ENCODE data around the gene EHD3.
A peak's percentile ranks its signal among the peaks of the same experiment; 100 is the strongest.

EHD3 gene

DNA sequence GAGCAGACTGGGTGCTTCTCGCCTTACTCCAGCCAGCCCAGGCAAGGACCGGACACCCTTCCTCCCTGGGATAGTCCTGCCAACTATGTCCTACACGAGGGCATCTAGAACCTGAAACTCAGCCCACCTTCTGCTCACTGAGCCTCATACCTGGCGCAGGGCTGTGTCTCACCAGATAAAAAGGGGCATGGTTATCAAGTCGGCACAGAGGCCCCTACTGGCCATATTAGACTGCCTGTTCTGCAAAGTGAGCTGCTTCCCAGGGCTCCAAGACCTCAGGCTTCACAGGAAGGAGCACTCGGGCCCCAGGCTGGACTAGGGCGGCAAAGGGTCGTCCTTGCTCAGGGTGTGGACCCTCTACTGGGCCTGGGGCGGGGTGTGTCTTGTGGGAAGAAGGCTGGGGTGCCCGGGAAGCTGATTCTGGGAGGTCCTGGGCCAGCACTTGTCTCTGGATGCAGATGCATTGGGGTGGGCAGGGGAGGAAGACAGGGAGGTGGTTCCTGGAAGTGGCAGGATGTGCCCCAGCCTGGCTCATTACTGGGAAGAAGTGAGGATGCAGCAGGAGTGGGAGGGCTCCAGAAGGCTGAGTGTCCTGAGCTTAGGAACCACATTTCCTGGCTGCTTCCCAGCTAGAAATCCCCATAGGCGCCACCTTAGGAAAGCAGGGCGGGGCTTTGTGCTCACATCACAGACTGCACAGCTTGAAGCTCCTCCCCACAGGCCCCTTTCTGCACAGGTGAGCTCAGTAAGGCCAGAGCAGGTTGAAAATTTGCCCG lies 19.6 kb downstream of the EHD3 start:
- H3K27me3 Mint-ChIP-seq, result no peaks in the 10 kb centered on the region
- H3K27ac Mint-ChIP-seq, result peak overlapping the region; percentile 88
- peak overlapping the region; percentile 12 for H3K4me3 Mint-ChIP-seq
- ATAC-seq, result no peak
- peaks cover 30% of the 10 kb centered on the region for H3K36me3 Mint-ChIP-seq
- peaks cover 2% of the 10 kb centered on the region for H3K9me3 Mint-ChIP-seq
- peaks cover 92% of the 10 kb centered on the region for H3K4me1 Mint-ChIP-seq

DNA sequence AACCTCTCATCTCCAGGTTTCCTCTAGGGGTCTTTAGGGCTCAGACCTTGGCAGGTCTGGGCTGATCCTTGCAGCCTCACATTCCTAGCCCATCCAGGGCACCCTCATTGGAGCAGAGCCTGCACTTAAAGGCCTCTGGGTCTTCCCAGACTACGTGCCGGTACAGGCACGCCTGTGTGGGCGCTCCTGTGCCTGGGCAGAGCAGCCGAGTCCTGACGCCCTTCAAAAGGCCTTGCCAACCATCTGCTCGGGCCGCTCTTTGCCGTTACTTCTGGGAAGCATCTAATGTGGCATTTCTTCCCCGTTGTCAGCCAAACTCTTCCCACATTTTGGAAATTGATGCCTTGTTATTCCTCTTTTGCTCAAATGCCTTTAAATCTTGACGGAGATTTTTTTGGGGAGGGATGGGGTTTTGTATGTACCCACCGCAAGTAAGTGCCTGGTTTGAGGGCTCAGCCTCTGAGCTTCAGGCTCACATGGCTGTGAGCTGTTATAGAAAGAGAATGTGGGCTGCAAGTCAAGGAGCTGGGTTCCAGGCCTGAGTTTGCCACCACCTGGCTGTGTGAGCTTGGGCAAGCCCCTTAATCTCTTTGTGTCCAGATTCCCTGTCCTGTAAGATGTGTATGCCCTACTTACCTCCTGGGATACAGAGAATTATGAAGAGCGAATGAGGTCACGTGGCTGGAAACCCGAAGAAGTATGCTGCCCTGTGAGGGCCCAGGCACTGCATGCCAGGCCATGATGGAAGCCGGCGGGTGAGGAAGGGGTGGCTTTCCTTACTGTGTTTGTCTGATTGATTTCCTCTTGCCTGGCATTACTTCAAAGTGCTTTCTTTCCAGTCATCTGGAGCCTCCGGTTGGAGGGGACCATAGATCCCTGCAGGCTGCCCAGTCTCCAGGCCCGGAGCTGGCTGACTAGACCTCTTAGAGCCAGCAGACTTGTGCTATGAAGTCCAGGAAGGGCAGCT lies 20.6 kb downstream of the EHD3 start:
- Mint-ChIP-seq H3K27ac (peak overlapping the region; percentile 88), H3K4me3 (no peak overlapping the region), H3K4me1 (peaks cover 92% of the 10 kb centered on the region)

GRCh38 chr2:31255911-31256571 lies 22.1 kb downstream of the EHD3 start:
- peak; percentile 84 for ATAC-seq
- Mint-ChIP-seq H3K4me1 (peaks cover 86% of the 10 kb centered on the region), H3K9me3 (peaks cover 2% of the 10 kb centered on the region)

More for the DNA sequence above, 20.6 kb downstream of the EHD3 start:
- H3K9me3 Mint-ChIP-seq, result peaks cover 2% of the 10 kb centered on the region
- no peak for ATAC-seq
- H3K27me3 Mint-ChIP-seq, result no peaks in the 10 kb centered on the region
- peaks cover 20% of the 10 kb centered on the region for H3K36me3 Mint-ChIP-seq

DNA sequence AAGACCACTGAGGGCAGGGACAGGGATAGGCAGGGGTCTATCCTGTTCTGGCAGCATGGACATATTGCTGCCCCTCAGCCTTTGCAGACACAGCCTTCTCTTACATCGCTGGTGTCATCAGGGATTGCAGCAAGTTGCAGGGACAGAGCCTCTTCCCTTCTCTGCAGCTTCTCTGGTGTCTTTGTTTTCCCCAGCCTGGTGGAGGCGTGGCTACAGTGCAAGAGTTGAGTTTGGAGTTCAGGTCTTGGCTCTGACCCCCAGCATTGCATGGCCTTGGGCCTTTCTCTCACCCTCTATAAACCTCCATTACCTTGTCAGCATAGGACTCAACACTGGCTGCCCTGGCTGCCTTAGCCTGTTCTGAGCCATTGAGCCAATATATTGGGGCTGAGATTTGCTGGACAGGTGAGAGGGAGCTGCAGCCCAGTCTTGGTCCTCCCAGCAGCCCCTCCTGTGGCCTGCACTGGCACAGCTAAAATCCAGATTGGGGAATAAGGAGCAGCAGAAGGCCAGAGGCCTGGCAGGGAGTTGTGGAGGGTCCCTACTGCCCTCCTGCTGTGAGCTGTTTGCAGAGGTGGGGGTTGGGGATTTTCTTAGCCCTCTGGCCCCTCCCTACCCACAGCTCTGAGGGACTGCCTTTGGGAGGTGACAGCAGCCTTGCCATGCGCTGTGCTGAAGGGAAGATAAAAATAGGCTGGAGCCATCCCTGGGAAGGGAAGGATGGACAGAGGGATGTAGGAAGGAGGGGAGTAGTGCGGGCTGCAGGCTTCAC lies 22.8 kb downstream of the EHD3 start:
- peaks cover 78% of the 10 kb centered on the region for H3K4me1 Mint-ChIP-seq
- H3K27ac Mint-ChIP-seq, result peak overlapping the region; percentile 88
- H3K27me3 Mint-ChIP-seq, result no peaks in the 10 kb centered on the region
- H3K4me3 Mint-ChIP-seq, result peak overlapping the region; percentile 37
- peak; percentile 3 for ATAC-seq
- peaks cover 23% of the 10 kb centered on the region for H3K36me3 Mint-ChIP-seq
- H3K9me3 Mint-ChIP-seq, result peaks cover 2% of the 10 kb centered on the region

More at GRCh38 chr2:31255911-31256571, 22.1 kb downstream of the EHD3 start:
- Mint-ChIP-seq H3K4me3 (peak overlapping the region; percentile 37), H3K27ac (peak overlapping the region; percentile 88), H3K27me3 (no peaks in the 10 kb centered on the region), H3K36me3 (peaks cover 21% of the 10 kb centered on the region)

- Mint-ChIP-seq H3K4me1 (peaks cover 63% of the 10 kb centered on the region), H3K27ac (peak overlapping the region; percentile 88), H3K27me3 (no peaks in the 10 kb centered on the region), H3K36me3 (peaks cover 28% of the 10 kb centered on the region), H3K4me3 (peak overlapping the region; percentile 75), H3K9me3 (no peaks in the 10 kb centered on the region)
- ATAC-seq, result peak; percentile 73
Measured at GRCh38 chr2:31258351-31258750, 24.4 kb downstream of the EHD3 start.

DNA sequence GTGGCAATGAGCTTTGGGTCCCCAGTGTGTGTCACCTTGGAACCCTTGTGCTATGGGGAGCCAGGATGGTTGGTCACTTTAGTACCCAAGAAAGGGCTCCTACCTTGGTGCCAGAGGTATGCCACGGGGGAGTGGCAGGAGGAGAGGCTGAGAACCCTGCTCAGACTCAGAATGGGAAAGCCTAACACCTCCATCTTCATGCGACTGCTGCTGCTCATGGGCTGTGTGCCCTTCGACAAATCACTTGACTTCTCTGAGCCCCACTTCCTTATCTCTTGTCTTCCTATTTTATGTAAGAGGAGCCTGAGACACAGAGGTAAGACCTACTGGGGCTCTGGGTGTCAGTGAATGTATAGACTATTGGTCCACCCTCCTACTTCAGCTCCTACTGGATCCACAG lies 25.1 kb downstream of the EHD3 start:
- peaks cover 55% of the 10 kb centered on the region for H3K4me1 Mint-ChIP-seq
- H3K27ac Mint-ChIP-seq, result peak overlapping the region; percentile 88
- H3K9me3 Mint-ChIP-seq, result no peaks in the 10 kb centered on the region
- ATAC-seq, result no peak
- H3K36me3 Mint-ChIP-seq, result peaks cover 30% of the 10 kb centered on the region
- no peaks in the 10 kb centered on the region for H3K27me3 Mint-ChIP-seq
- no peak overlapping the region for H3K4me3 Mint-ChIP-seq

DNA sequence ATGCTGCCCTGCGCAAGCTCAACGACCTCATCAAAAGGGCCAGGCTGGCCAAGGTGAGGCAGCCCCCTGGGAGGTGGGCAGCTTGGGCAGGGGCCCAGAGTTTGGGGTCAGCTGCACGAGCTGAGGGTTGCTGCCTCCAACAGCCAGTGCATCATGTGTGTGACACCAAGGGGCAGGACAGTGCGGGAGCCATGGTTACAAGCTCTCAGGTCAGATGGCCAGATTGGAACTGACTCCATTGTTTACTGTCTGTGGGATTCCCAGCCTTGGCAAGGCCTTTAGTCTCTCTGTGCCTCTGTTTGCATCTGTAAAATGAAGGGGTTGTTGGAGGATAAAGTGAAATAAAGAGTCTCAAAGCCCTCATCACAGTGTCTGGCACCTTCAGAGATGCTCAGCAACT lies 26.9 kb downstream of the EHD3 start:
- Mint-ChIP-seq H3K27me3 (no peaks in the 10 kb centered on the region), H3K4me1 (peaks cover 37% of the 10 kb centered on the region), H3K4me3 (no peak overlapping the region), H3K9me3 (no peaks in the 10 kb centered on the region), H3K27ac (no peak overlapping the region), H3K36me3 (peaks cover 35% of the 10 kb centered on the region)
- no peak for ATAC-seq

- no peak overlapping the region for H3K27ac Mint-ChIP-seq
- no peaks in the 10 kb centered on the region for H3K27me3 Mint-ChIP-seq
- H3K4me1 Mint-ChIP-seq, result peaks cover 18% of the 10 kb centered on the region
- no peak for ATAC-seq
- no peak overlapping the region for H3K4me3 Mint-ChIP-seq
- peaks cover 45% of the 10 kb centered on the region for H3K36me3 Mint-ChIP-seq
- H3K9me3 Mint-ChIP-seq, result no peaks in the 10 kb centered on the region
Measured at GRCh38 chr2:31263636-31264190, 29.8 kb downstream of the EHD3 start.

- Mint-ChIP-seq H3K9me3 (no peaks in the 10 kb centered on the region), H3K36me3 (peaks cover 44% of the 10 kb centered on the region), H3K27me3 (no peaks in the 10 kb centered on the region), H3K27ac (no peak overlapping the region), H3K4me3 (no peak overlapping the region), H3K4me1 (peaks cover 19% of the 10 kb centered on the region)
- ATAC-seq, result no peak
Measured at GRCh38 chr2:31265234-31265633, 31.3 kb downstream of the EHD3 start.

DNA sequence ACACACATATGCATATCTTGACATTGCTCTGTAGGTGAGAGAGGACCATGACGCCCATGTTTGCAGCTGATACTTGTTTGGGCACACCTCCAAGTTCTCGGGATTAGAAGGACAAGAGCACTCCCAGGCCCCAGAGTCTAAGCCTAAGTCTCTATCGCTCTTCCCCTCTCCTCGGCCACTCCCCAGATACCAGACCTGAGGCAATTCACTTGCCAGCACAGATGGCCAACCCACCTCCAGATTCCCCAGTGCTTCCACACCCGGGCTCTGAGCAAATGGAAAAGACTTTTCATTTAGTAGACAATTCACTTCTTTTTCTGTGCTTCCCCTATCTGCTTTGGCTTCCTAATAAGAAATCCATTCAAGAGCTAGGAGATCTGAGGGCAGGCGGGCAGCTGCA lies 32.9 kb downstream of the EHD3 start:
- Mint-ChIP-seq H3K9me3 (no peaks in the 10 kb centered on the region), H3K4me1 (peaks cover 31% of the 10 kb centered on the region), H3K27me3 (no peaks in the 10 kb centered on the region), H3K4me3 (no peak overlapping the region), H3K27ac (no peak overlapping the region), H3K36me3 (peaks cover 31% of the 10 kb centered on the region)
- ATAC-seq, result no peak

DNA sequence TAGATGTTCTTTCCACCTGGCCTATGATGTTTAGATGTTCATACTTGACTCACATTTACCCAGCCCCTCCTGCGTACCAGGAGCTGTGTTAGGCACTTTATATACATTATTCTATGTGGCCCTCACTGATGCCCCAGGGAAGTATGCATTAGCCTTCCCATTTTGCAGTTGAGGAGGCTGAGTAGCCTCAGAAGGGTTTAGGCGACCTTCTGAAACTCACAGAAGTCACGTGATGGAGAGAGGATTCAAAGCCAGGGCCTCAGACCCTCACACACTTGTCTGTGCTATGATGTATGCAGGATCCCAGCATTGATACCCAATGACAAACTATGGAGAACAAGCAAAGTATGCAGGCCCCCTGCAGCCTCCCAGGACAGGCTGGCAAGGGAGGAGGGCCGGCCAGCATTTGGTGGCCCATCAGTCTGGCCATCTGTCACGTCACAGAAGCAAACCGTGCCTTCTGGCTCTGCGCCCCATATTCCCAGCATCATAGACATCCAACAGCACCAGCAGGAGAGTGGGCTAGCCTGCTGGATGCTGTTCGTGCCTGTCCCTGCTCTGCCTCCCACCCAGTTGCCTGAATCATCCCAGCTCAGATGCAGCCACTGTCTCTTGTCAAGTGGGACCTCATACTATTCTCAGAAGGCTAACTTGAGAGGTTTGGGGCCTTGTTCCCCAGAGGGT lies 33.6 kb downstream of the EHD3 start:
- peaks cover 38% of the 10 kb centered on the region for H3K4me1 Mint-ChIP-seq
- no peak overlapping the region for H3K27ac Mint-ChIP-seq
- ATAC-seq, result no peak
- no peaks in the 10 kb centered on the region for H3K27me3 Mint-ChIP-seq
- no peaks in the 10 kb centered on the region for H3K9me3 Mint-ChIP-seq
- no peak overlapping the region for H3K4me3 Mint-ChIP-seq
- peaks cover 29% of the 10 kb centered on the region for H3K36me3 Mint-ChIP-seq

GRCh38 chr2:31268344-31268743 lies 34.4 kb downstream of the EHD3 start:
- H3K36me3 Mint-ChIP-seq, result peaks cover 21% of the 10 kb centered on the region
- no peak overlapping the region for H3K4me3 Mint-ChIP-seq
- H3K9me3 Mint-ChIP-seq, result no peaks in the 10 kb centered on the region
- ATAC-seq, result no peak
- no peak overlapping the region for H3K27ac Mint-ChIP-seq
- H3K4me1 Mint-ChIP-seq, result peaks cover 39% of the 10 kb centered on the region
- no peaks in the 10 kb centered on the region for H3K27me3 Mint-ChIP-seq

- no peak overlapping the region for H3K4me3 Mint-ChIP-seq
- H3K9me3 Mint-ChIP-seq, result no peaks in the 10 kb centered on the region
- no peak overlapping the region for H3K27ac Mint-ChIP-seq
- no peaks in the 10 kb centered on the region for H3K27me3 Mint-ChIP-seq
- H3K36me3 Mint-ChIP-seq, result peaks cover 19% of the 10 kb centered on the region
- ATAC-seq, result no peak
- peaks cover 39% of the 10 kb centered on the region for H3K4me1 Mint-ChIP-seq
Measured at GRCh38 chr2:31269087-31269486, 35.1 kb downstream of the EHD3 start.

- peak overlapping the region; percentile 31 for H3K27ac Mint-ChIP-seq
Measured at GRCh38 chr2:31270131-31270530, 36.2 kb downstream of the EHD3 start.

More at GRCh38 chr2:31270131-31270530, 36.2 kb downstream of the EHD3 start:
- Mint-ChIP-seq H3K9me3 (no peaks in the 10 kb centered on the region), H3K4me3 (no peak overlapping the region), H3K4me1 (peaks cover 43% of the 10 kb centered on the region), H3K27me3 (no peaks in the 10 kb centered on the region), H3K36me3 (peaks cover 19% of the 10 kb centered on the region)
- no peak for ATAC-seq

Data from stimulated activated memory B cell treated with anti-CD40 and anti-IgM and Interleukin-4, amounts not matched to agents 10 μg/mL and 1 μg/mL and 100 μg/mL, for 72 hours (primary cell).